G401.6 (cell line): ENCODE data around the gene IL18BP.

ENCODE experiments used
- FAIRE-seq: peaks from 2 replicates; lab custom pipeline; 2012; peaks lifted over from hg19 to GRCh38; lab: Jason Lieb, UNC

IL18BP gene

GRCh38 chr11:72048766-72049460 lies 50.2 kb downstream of the IL18BP start:
- FAIRE-seq, result no peak
